Endothelial cell of coronary artery (primary cell): ENCODE data around the gene SRBD1. TPM values are rescaled to one million over a fixed set of nuclear protein-coding genes. Genes with fewer than 3 reads are reported as not detected.

Experiments
- total RNA-seq: library from RNA; depleted of rRNA; stranded (reverse); fragments of >200 nt; gene quantifications from 2 replicates; pipeline ENCODE4 v1.2.3, GENCODE V29; 2014

Gene SRBD1
- total RNA-seq: 15.0 and 15.6 TPM in 2 replicates

GRCh38 chr2:45611020-45611859 is at the start of gene SRBD1:
Gene SRBD1 (minus strand): TSS chr2:45611267. CDS start chr2:45605441, 5,826 bp downstream.

GRCh38 chr2:45651415-45652089 is 40.5 kb upstream of the SRBD1 start, which contains the start of gene PRKCE:
Gene PRKCE (plus strand): TSS chr2:45651675.

Other genes with a start within 250 kb of the SRBD1 start
- gene PRKCE, start 40.4 kb upstream of the SRBD1 start, total RNA-seq: 37.1 and 42.9 TPM in 2 replicates